Measurements from ENCODE around the gene IGF2BP2.

DNA sequence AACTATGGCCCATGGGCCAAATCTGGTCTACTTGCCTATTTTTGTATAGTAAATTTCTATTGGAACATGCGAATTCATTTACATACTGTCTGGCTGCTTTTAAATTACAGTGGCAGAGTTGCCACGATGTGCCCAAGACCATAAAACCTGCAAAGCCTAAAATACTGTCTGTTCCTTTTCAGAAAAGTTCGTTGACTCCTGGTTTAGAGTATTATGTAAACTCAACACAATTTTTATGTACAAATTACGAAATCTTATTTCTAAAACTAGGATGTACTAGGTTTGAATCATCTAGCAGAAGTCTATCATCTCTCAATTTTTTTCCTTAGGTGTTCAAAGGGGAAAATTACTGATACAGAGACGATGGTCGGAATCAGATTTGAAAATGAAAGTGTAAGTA, 211.8 kb downstream of the IGF2BP2 start:
- TF ChIP-seq MAX (IDR thresholded peaks at IDR 0.05) = no peak
- TF ChIP-seq, protein P1, sequence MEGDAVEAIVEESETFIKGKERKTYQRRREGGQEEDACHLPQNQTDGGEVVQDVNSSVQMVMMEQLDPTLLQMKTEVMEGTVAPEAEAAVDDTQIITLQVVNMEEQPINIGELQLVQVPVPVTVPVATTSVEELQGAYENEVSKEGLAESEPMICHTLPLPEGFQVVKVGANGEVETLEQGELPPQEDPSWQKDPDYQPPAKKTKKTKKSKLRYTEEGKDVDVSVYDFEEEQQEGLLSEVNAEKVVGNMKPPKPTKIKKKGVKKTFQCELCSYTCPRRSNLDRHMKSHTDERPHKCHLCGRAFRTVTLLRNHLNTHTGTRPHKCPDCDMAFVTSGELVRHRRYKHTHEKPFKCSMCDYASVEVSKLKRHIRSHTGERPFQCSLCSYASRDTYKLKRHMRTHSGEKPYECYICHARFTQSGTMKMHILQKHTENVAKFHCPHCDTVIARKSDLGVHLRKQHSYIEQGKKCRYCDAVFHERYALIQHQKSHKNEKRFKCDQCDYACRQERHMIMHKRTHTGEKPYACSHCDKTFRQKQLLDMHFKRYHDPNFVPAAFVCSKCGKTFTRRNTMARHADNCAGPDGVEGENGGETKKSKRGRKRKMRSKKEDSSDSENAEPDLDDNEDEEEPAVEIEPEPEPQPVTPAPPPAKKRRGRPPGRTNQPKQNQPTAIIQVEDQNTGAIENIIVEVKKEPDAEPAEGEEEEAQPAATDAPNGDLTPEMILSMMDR (IDR thresholded peaks at IDR 0.05) = no peak
- no peak for TF ChIP-seq POLR2A (IDR thresholded peaks at IDR 0.05; ENCODE audit: low read length)
- no peak for TF ChIP-seq POLR2AphosphoS2 (conservative IDR thresholded peaks at IDR 0.05; ENCODE audit: low read length)
- no peak for TF ChIP-seq REST (IDR thresholded peaks at IDR 0.05)
- no peak for TF ChIP-seq PBX3 (IDR thresholded peaks at IDR 0.05)
- TF ChIP-seq ZNF302 (CRISPR knock-in tag; IDR thresholded peaks at IDR 0.05) = no peak
- no peak for TF ChIP-seq EP300 (IDR thresholded peaks at IDR 0.05)
- no peak for TF ChIP-seq USF2 (IDR thresholded peaks at IDR 0.05)
- TF ChIP-seq HMGXB4 (CRISPR knock-in tag; IDR thresholded peaks at IDR 0.05; ENCODE audit: borderline replicate concordance) = no peak
- no peak for TF ChIP-seq SREBF2 (IDR thresholded peaks at IDR 0.05)
- no peak for TF ChIP-seq MAFK (IDR thresholded peaks at IDR 0.05; ENCODE audit: partially characterized antibody)
- no peak for TF ChIP-seq JUNB (IDR thresholded peaks at IDR 0.05)

All from A549 (cell line).